Esophagus squamous epithelium (tissue), 5 donors: ENCODE results near the gene IQUB. TPM values are rescaled to one million over a fixed set of nuclear protein-coding genes. Genes with fewer than 3 reads are reported as not detected.

Source experiments
- DNase-seq: peaks from one replicate; lab custom pipeline; 2025; lab: John Stamatoyannopoulos, UW
- H3K27ac ChIP-seq, 4 donors: fragments of 200-600 bp; sonication (generic); one replicate each; pipeline ENCODE4 v1.5.1; 2016 to 2019; ENCODE audit warnings: mild to moderate bottlenecking in 1 of 4
- H3K27me3 ChIP-seq, 4 donors: fragments of 200-600 bp; sonication (generic); 1 replicate in 3 of 4; 2 replicates in 1 of 4; pipeline versions ENCODE4 v1.5.1 to v1.6.0; 2017 to 2021; ENCODE audit warnings: antibody characterized with exemption in 1 of 4
- H3K36me3 ChIP-seq, 3 donors: fragments of 200-600 bp; sonication (generic); one replicate each; pipeline ENCODE4 v1.5.1; 2016 to 2019
- H3K4me1 ChIP-seq, 3 donors: fragments of 200-600 bp; sonication (generic); one replicate each; pipeline ENCODE4 v1.5.1; 2017 to 2019
- H3K4me3 ChIP-seq, 4 donors: fragments of 200-600 bp; sonication (generic); 1 replicate in 3 of 4; 2 replicates in 1 of 4; pipeline ENCODE4 v1.5.1; 2016 to 2019; ENCODE audit warnings: mild to moderate bottlenecking in 2 of 4, moderate library complexity in 1 of 4
- H3K9me3 ChIP-seq, 3 donors: fragments of 200-600 bp; sonication (generic); one replicate each; pipeline ENCODE4 v1.5.1; 2016 to 2019
- CTCF ChIP-seq, 6 experiments: fragments of 450-650 bp in 4 of 6; fragments of 200-600 bp in 2 of 6; sonication (generic) in 2 of 6; IDR thresholded peaks; one replicate each; pipeline ENCODE4 v1.5.1; 2016 to 2019; ENCODE audit warnings: antibody characterized with exemption in 6 of 6, mild to moderate bottlenecking in 4 of 6, moderate library complexity in 4 of 6
- POLR2A ChIP-seq, 4 donors: fragments of 450-650 bp; IDR thresholded peaks; one replicate each; pipeline ENCODE4 v1.6.1; 2017; ENCODE audit warnings: antibody characterized with exemption in 4 of 4, mild to moderate bottlenecking in 4 of 4, moderate library complexity in 3 of 4
- WGBS, 2 donors: methylation state at CpG; one replicate each; pipeline ENCODE4 v1.1.5; 2018; 5-methylcytosine and 5-hydroxymethylcytosine counted together
- intact Hi-C: fragments of 100-400 bp; cut with DNase I; formaldehyde crosslinking; loops from one replicate; pipeline ENCODE4 v1.15.0; 2022
- total RNA-seq, 4 donors: library from RNA; depleted of rRNA; stranded (reverse); fragments of >200 nt; gene quantifications; one replicate each; pipeline ENCODE4 v1.1.0, GENCODE V29; 2016
- donor health status: DM: yes; HTN: yes; CAD: no.

The IQUB gene
- under 1 TPM in 1 of 4 donors, not detected in 3; 0.27 TPM for total RNA-seq

DNA sequence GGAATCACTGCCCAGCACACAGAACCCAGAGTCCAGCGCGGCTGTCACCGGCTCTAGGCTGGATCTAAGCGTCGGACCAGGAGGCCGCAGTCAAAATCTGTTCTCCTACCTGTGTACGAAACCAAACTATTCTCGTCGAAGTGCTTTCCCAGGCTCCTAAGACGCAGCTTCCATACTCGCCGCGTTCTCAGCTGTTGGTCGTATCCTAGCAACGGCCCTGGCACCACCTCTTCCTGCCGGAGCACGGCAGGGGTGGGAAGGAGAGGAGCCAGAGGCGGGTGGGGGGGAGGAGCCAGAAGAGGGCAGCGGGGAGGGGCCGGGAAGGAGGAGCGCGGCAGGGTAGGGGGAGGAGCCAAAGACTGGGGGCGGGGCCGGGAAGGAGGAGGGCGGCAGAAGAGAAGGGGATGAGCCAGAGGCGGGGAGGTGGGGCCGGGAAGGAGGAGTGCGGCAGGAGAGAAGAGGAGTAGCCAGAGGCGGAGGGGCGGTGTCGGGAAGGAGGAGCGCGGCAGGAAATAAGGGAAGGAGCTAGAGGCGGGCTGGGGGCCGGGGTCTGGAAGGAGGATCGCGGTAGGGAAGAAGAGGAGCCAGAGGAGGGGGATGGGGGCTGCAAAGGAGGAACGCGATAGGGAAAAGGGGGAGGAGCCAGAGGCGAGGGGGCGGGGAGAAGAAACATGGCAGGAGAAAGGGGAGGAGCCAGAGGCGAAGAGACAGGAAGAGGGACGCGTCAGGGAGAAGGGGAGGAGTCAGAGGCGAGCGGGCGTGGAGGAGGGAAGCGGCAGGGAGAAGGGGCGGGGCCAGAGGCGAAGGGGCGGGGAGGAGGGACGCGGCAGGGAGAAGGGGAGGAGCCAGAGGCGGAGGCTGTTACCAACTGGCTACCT lies at the start of gene IQUB:
Gene IQUB, minus strand, starts transcription at position 213 of the 878 bp plus-strand sequence. CDS start 22,255 bp downstream, outside the sequence.
- Histone ChIP-seq H3K4me1 (peaks cover 0 to 51% (median 6%) of the 10 kb centered on the region in 3 donors), H3K27me3 (peaks cover 0 to 28% (median 2%) of the 10 kb centered on the region in 4 donors), H3K27ac (peak within 1 kb of the TSS; percentile 80 to 95 (median 92)), H3K4me3 (peak within 1 kb of the TSS; percentile 32 to 77 (median 64)), H3K9me3 (no peaks in the 10 kb centered on the region), H3K36me3 (peaks cover 0 to 2% (median 0%) of the 10 kb centered on the region in 3 donors)
- intact Hi-C loops = no loop called here
- DNase-seq = peak; percentile 90
- TF ChIP-seq CTCF (IDR thresholded peaks at IDR 0.05) = no peak
- peak in 1 of 4 donors; percentile 29 for TF ChIP-seq POLR2A (IDR thresholded peaks at IDR 0.05)
- WGBS, 2 donors = 1% methylated on average over 32 to 45 of the region's 54 CpGs

GRCh38 chr7:123583821-123584220 lies 49.4 kb upstream of the IQUB start:
- intact Hi-C loops = no loop called here
- DNase-seq = no peak
- peaks cover 0 to 12% (median 0%) of the 10 kb centered on the region in 4 donors for H3K27me3 ChIP-seq
- no peak overlapping the region for H3K27ac ChIP-seq
- TF ChIP-seq POLR2A (IDR thresholded peaks at IDR 0.05) (no peak), CTCF (IDR thresholded peaks at IDR 0.05) (no peak)
- no peaks in the 10 kb centered on the region for H3K36me3 ChIP-seq
- no peaks in the 10 kb centered on the region for H3K9me3 ChIP-seq
- H3K4me3 ChIP-seq = no peak overlapping the region
- WGBS, 2 donors = 78 to 90% methylated on average over 4 of the region's 4 CpGs
- H3K4me1 ChIP-seq = no peaks in the 10 kb centered on the region

GRCh38 chr7:123581162-123581459 lies 46.7 kb upstream of the IQUB start:
- 16 to 25% methylated on average over 2 of the region's 2 CpGs for WGBS, 2 donors
- no peaks in the 10 kb centered on the region for H3K4me1 ChIP-seq
- intact Hi-C loops = no loop called here
- H3K27ac ChIP-seq = no peak overlapping the region
- H3K4me3 ChIP-seq = no peak overlapping the region
- no peak for DNase-seq
- H3K9me3 ChIP-seq = no peaks in the 10 kb centered on the region
- peaks cover 0 to 27% (median 0%) of the 10 kb centered on the region in 4 donors for H3K27me3 ChIP-seq
- H3K36me3 ChIP-seq = no peaks in the 10 kb centered on the region
- no peak for TF ChIP-seq CTCF (IDR thresholded peaks at IDR 0.05)
- TF ChIP-seq POLR2A (IDR thresholded peaks at IDR 0.05) = no peak

- intact Hi-C loops = no loop called here
- H3K27ac ChIP-seq = no peak overlapping the region
- H3K36me3 ChIP-seq = no peaks in the 10 kb centered on the region
- 26 to 35% methylated on average over 8 of the region's 8 CpGs for WGBS, 2 donors
- no peak for TF ChIP-seq POLR2A (IDR thresholded peaks at IDR 0.05)
- TF ChIP-seq CTCF (IDR thresholded peaks at IDR 0.05) = peak; percentile 11 to 50 (median 31)
- no peaks in the 10 kb centered on the region for H3K4me1 ChIP-seq
- H3K9me3 ChIP-seq = no peaks in the 10 kb centered on the region
- no peak for DNase-seq
- no peak overlapping the region for H3K4me3 ChIP-seq
- peaks cover 0 to 27% (median 0%) of the 10 kb centered on the region in 4 donors for H3K27me3 ChIP-seq
Measured at GRCh38 chr7:123580406-123581161, 46.2 kb upstream of the IQUB start.

DNA sequence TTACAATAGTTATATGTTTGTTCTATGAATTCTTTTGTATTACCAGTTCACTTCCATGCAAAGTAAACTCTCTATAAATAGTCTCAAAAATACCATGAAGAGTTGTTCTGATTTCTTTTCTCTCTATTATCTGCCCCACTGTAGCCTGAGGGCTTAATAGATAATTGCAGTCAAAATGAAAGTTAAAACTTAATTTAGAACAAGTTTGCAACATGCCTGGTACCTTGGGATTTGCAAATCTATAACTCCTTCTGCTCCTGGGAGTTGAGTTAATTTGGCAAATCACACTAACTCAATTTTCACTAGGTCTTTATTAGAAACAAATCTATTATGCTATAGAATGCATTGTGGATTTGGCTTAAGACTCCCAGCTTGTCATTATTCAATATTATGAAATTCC lies 45.0 kb upstream of the IQUB start:
- Histone ChIP-seq H3K4me3 (no peak overlapping the region), H3K27me3 (peaks cover 0 to 27% (median 0%) of the 10 kb centered on the region in 4 donors), H3K9me3 (no peaks in the 10 kb centered on the region), H3K36me3 (no peaks in the 10 kb centered on the region), H3K4me1 (no peaks in the 10 kb centered on the region), H3K27ac (no peak overlapping the region)
- intact Hi-C loops = no loop called here
- no peak for DNase-seq
- TF ChIP-seq CTCF (IDR thresholded peaks at IDR 0.05) (no peak), POLR2A (IDR thresholded peaks at IDR 0.05) (no peak)
